GM23338 (cell line): Measurements from ENCODE around the gene SLC38A9. TPM values are rescaled to one million over a fixed set of nuclear protein-coding genes. Genes with fewer than 3 reads are reported as not detected.

ENCODE experiments used
- ATAC-seq: fragments of 200-7000 bp; cut with Tn5 transposase; 3 replicates; pipeline ENCODE4 v1.9.1; 2020
- DNase-seq: peaks from one replicate; pipeline ENCODE4 v3.0.0-alpha.2; 2015; ENCODE audit warnings: low spot score
- H2AFZ ChIP-seq: fragments of 200-600 bp; sonication (generic); 2 replicates; pipeline ENCODE4 v1.8.0; 2016; ENCODE audit warnings: antibody characterized with exemption, mild to moderate bottlenecking, moderate library complexity
- H3F3A ChIP-seq: fragments of 200-600 bp; sonication (generic); replicated peaks from 2 replicates; pipeline ENCODE4 v1.8.0; 2017; ENCODE audit warnings: antibody characterized with exemption, mixed run types, low read depth
- H3K27ac ChIP-seq: fragments of 200-600 bp; sonication (generic); 2 replicates; pipeline ENCODE4 v1.6.1; 2016; ENCODE audit warnings: low read depth
- H3K27me3 ChIP-seq: fragments of 200-600 bp; sonication (generic); 2 replicates; pipeline ENCODE4 v1.8.0; 2016; ENCODE audit warnings: mild to moderate bottlenecking, mixed run types, moderate library complexity; ENCODE audit not compliant: insufficient read depth
- H3K36me3 ChIP-seq: fragments of 200-600 bp; sonication (generic); 2 replicates; pipeline ENCODE4 v1.8.0; 2016; ENCODE audit warnings: mild to moderate bottlenecking; ENCODE audit not compliant: insufficient read depth
- H3K4me1 ChIP-seq: fragments of 200-600 bp; sonication (generic); 2 replicates; pipeline ENCODE4 v1.8.0; 2016; ENCODE audit warnings: mild to moderate bottlenecking, moderate library complexity; ENCODE audit not compliant: insufficient read depth
- H3K4me2 ChIP-seq: fragments of 200-600 bp; sonication (generic); 2 replicates; pipeline ENCODE4 v1.7.1; 2017; ENCODE audit warnings: mixed run types
- H3K4me3 ChIP-seq: fragments of 200-600 bp; sonication (generic); 2 replicates; pipeline ENCODE4 v1.6.1; 2016; ENCODE audit warnings: mixed run types
- H3K79me2 ChIP-seq: fragments of 200-600 bp; sonication (generic); replicated peaks from 2 replicates; pipeline ENCODE4 v1.8.0; 2017; ENCODE audit warnings: mild to moderate bottlenecking; ENCODE audit not compliant: insufficient read depth
- H3K9me2 ChIP-seq: fragments of 200-600 bp; sonication (generic); 2 replicates; pipeline ENCODE4 v1.8.0; 2017; ENCODE audit not compliant: insufficient read depth
- H4K20me1 ChIP-seq: fragments of 200-600 bp; sonication (generic); replicated peaks from 2 replicates; pipeline ENCODE4 v1.8.0; 2017; ENCODE audit warnings: mild to moderate bottlenecking; ENCODE audit not compliant: insufficient read depth
- H3K27ac Mint-ChIP-seq: 2 replicates; pipeline ENCODE4 v1.8.0; 2020; ENCODE audit warnings: inconsistent platforms, mild to moderate bottlenecking, moderate library complexity, mixed read lengths
- H3K27me3 Mint-ChIP-seq: 3 replicates; pipeline ENCODE4 v1.8.0; 2022; ENCODE audit warnings: low read depth, mild to moderate bottlenecking, moderate library complexity, mixed read lengths, inconsistent platforms; ENCODE audit not compliant: insufficient read depth, poor library complexity
- H3K36me3 Mint-ChIP-seq: 3 replicates; pipeline ENCODE4 v1.8.0; 2021; ENCODE audit warnings: low read depth, mild to moderate bottlenecking, inconsistent platforms, moderate library complexity, mixed read lengths
- H3K4me1 Mint-ChIP-seq: 3 replicates; pipeline ENCODE4 v1.8.0; 2020; ENCODE audit warnings: mild to moderate bottlenecking, inconsistent platforms, mixed read lengths
- H3K4me3 Mint-ChIP-seq: 3 replicates; pipeline ENCODE4 v1.8.0; 2021; ENCODE audit warnings: moderate library complexity, mild to moderate bottlenecking, inconsistent platforms, mixed read lengths
- H3K9me3 Mint-ChIP-seq: 3 replicates; pipeline ENCODE4 v1.8.0; 2020; ENCODE audit warnings: moderate library complexity, mild to moderate bottlenecking, inconsistent platforms, mixed read lengths
- CREB1 ChIP-seq: fragments of 250-450 bp; sonication (Bioruptor Pico); IDR thresholded peaks from 2 replicates; pipeline ENCODE4 v1.5.0; 2020; ENCODE audit warnings: low read depth, mild to moderate bottlenecking, moderate library complexity
- CTCF ChIP-seq, 2 experiments: fragments of 200-600 bp in 1 of 2; sonication (generic) in 1 of 2; conservative IDR thresholded peaks; 2 replicates each; pipeline versions ENCODE4 v1.5.1 to v1.6.1; 2016 to 2017; ENCODE audit warnings: antibody characterized with exemption in 2 of 2, low read depth in 2 of 2, mild to moderate bottlenecking in 2 of 2, moderate library complexity in 1 of 2
- ETS1 ChIP-seq: IDR thresholded peaks from 2 replicates; pipeline ENCODE4 v1.6.1; 2016; ENCODE audit warnings: antibody characterized with exemption
- EZH2 ChIP-seq: fragments of 200-600 bp; sonication (generic); IDR thresholded peaks from one replicate; pipeline ENCODE4 v1.8.0; 2017; ENCODE audit warnings: antibody characterized with exemption, mild to moderate bottlenecking, low read depth; ENCODE audit not compliant: unreplicated experiment
- EZH2phosphoT487 ChIP-seq: fragments of 200-600 bp; sonication (generic); IDR thresholded peaks from one replicate; pipeline ENCODE4 v1.8.1; 2018; ENCODE audit warnings: antibody characterized with exemption; ENCODE audit not compliant: unreplicated experiment
- JUNB ChIP-seq: IDR thresholded peaks from one replicate; pipeline ENCODE4 v1.6.1; 2016; ENCODE audit warnings: antibody characterized with exemption; ENCODE audit not compliant: unreplicated experiment
- NANOG ChIP-seq: IDR thresholded peaks from 2 replicates; pipeline ENCODE4 v1.6.1; 2016; ENCODE audit warnings: antibody characterized with exemption, borderline replicate concordance
- POLR2AphosphoS5 ChIP-seq: IDR thresholded peaks from 2 replicates; pipeline ENCODE4 v1.6.1; 2016; ENCODE audit warnings: antibody characterized with exemption, low read depth
- STAT1 ChIP-seq: IDR thresholded peaks from one replicate; pipeline ENCODE4 v1.6.1; 2016; ENCODE audit warnings: antibody characterized with exemption; ENCODE audit not compliant: unreplicated experiment
- ZNF114 ChIP-seq: fragments of 250-450 bp; sonication (Bioruptor Pico); IDR thresholded peaks from 2 replicates; pipeline ENCODE4 v1.5.0; 2020; ENCODE audit warnings: mild to moderate bottlenecking, moderate library complexity
- ZNF331 ChIP-seq: fragments of 250-450 bp; sonication (Bioruptor Pico); IDR thresholded peaks from 2 replicates; pipeline ENCODE4 v1.5.0; 2020; ENCODE audit warnings: low read depth, mild to moderate bottlenecking, moderate library complexity
- ZNF462 ChIP-seq: fragments of 250-450 bp; sonication (Bioruptor Pico); IDR thresholded peaks from 2 replicates; pipeline ENCODE4 v1.5.0; 2020; ENCODE audit warnings: mild to moderate bottlenecking, moderate library complexity
- polyA plus RNA-seq: library from polyadenylated mRNA; unstranded; fragments of >200 nt; fragmentation: Nextera tagmentation; extraction: Ambion mirVana; gene quantifications from 2 replicates; pipeline ENCODE4 v1.2.1, GENCODE V29; 2016
- total RNA-seq: library from RNA; depleted of rRNA; stranded (reverse); fragments of >200 nt; shearing (Covaris generic); gene quantifications from 2 replicates; pipeline ENCODE4 v1.2.3, GENCODE V29; 2014
- TF ChIP-seq, protein P1 (sequence below): IDR thresholded peaks from one replicate; pipeline ENCODE4 v1.6.1; 2018; ENCODE audit warnings: antibody characterized with exemption; ENCODE audit not compliant: unreplicated experiment

The SLC38A9 gene
- total and polyA plus RNA-seq, 2 experiments from 2014 or later, result 30.8 to 64.8 TPM

DNA sequence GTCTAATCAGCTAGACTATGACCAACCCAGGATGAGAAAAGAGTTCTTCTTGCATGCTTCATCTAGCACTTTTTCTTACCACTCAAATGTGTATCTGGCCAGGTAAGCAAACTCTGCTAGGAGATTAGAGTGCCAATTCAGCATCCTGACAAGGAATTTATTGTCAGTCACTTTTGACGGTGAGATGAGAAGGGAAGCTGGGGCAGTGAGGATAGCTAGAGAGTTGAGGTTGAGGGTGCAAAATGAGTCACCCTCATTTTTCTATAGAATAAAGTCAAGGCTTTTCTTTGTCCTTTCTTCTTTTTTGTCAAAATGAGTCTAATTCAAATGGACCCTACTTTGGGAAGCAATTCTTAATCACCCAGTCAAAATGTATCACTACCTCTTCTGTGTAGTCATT lies 102.7 kb downstream of the SLC38A9 start:
- TF ChIP-seq POLR2AphosphoS5 (no peak), ZNF331 (CRISPR knock-in tag) (no peak), ZNF462 (CRISPR knock-in tag) (no peak), JUNB (no peak), ETS1 (no peak), EZH2 (no peak), NANOG (no peak), EZH2phosphoT487 (no peak), CTCF (conservative IDR thresholded peaks at IDR 0.05; ENCODE audit: low read depth in 2 of 2) (no peak), STAT1 (no peak), ZNF114 (CRISPR knock-in tag) (no peak), CREB1 (no peak)
- TF ChIP-seq, protein P1, sequence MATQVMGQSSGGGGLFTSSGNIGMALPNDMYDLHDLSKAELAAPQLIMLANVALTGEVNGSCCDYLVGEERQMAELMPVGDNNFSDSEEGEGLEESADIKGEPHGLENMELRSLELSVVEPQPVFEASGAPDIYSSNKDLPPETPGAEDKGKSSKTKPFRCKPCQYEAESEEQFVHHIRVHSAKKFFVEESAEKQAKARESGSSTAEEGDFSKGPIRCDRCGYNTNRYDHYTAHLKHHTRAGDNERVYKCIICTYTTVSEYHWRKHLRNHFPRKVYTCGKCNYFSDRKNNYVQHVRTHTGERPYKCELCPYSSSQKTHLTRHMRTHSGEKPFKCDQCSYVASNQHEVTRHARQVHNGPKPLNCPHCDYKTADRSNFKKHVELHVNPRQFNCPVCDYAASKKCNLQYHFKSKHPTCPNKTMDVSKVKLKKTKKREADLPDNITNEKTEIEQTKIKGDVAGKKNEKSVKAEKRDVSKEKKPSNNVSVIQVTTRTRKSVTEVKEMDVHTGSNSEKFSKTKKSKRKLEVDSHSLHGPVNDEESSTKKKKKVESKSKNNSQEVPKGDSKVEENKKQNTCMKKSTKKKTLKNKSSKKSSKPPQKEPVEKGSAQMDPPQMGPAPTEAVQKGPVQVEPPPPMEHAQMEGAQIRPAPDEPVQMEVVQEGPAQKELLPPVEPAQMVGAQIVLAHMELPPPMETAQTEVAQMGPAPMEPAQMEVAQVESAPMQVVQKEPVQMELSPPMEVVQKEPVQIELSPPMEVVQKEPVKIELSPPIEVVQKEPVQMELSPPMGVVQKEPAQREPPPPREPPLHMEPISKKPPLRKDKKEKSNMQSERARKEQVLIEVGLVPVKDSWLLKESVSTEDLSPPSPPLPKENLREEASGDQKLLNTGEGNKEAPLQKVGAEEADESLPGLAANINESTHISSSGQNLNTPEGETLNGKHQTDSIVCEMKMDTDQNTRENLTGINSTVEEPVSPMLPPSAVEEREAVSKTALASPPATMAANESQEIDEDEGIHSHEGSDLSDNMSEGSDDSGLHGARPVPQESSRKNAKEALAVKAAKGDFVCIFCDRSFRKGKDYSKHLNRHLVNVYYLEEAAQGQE, result no peak
- H3K4me1 ChIP-seq, result no peaks in the 10 kb centered on the region
- H3F3A ChIP-seq, result no peaks in the 10 kb centered on the region
- no peaks in the 10 kb centered on the region for H3K79me2 ChIP-seq
- ATAC-seq (no peak), DNase-seq (no peak)
- no peak overlapping the region for H3K4me2 ChIP-seq
- H4K20me1 ChIP-seq, result no peaks in the 10 kb centered on the region
- Mint-ChIP-seq H3K27ac (no peak overlapping the region), H3K36me3 (peaks cover 17% of the 10 kb centered on the region), H3K9me3 (peaks cover 22% of the 10 kb centered on the region), H3K27me3 (peaks cover 6% of the 10 kb centered on the region), H3K4me1 (peaks cover 1% of the 10 kb centered on the region; the same call in 2 of the 3 replicates), H3K4me3 (no peak overlapping the region)
- no peak overlapping the region for H3K4me3 ChIP-seq
- H3K9me2 ChIP-seq, result peaks cover 3% of the 10 kb centered on the region; the same call in 1 of the 2 replicates
- no peaks in the 10 kb centered on the region for H3K27me3 ChIP-seq
- no peak overlapping the region for H2AFZ ChIP-seq
- H3K27ac ChIP-seq, result no peak overlapping the region
- H3K36me3 ChIP-seq, result no peaks in the 10 kb centered on the region
